GM18505 (cell line): ENCODE measurements around the gene RASA1.

Source experiments
- ATAC-seq: cut with Tn5 transposase; IDR thresholded peaks from one replicate; pipeline ENCODE4 v1.9.1; 2021; ENCODE audit not compliant: unreplicated experiment
- POLR2A ChIP-seq: IDR thresholded peaks from 4 replicates; pipeline ENCODE4 v1.6.1; 2011; ENCODE audit warnings: borderline replicate concordance; ENCODE audit not compliant: insufficient read depth, insufficient read length; ENCODE audit errors: extremely low read depth

Gene RASA1

GRCh38 chr5:87267574-87268125, at the start of gene RASA1:
Gene RASA1, plus strand, starts transcription at chr5:87267883. Its CDS starts 569 bp downstream, at chr5:87268452.
- peak; percentile 87 for TF ChIP-seq POLR2A
- peak; percentile 53 for ATAC-seq

GRCh38 chr5:87229780-87230179, 37.9 kb upstream of the RASA1 start:
- TF ChIP-seq POLR2A = no peak
- no peak for ATAC-seq

GRCh38 chr5:87231037-87231808, 36.5 kb upstream of the RASA1 start:
- peak; percentile 97 for ATAC-seq
- no peak for TF ChIP-seq POLR2A

- no peak for ATAC-seq
- no peak for TF ChIP-seq POLR2A
These were observed 34.5 kb upstream of the RASA1 start for GRCh38 chr5:87233143-87233542.

GRCh38 chr5:87241555-87241954, 26.1 kb upstream of the RASA1 start:
- TF ChIP-seq POLR2A = no peak
- no peak for ATAC-seq

DNA sequence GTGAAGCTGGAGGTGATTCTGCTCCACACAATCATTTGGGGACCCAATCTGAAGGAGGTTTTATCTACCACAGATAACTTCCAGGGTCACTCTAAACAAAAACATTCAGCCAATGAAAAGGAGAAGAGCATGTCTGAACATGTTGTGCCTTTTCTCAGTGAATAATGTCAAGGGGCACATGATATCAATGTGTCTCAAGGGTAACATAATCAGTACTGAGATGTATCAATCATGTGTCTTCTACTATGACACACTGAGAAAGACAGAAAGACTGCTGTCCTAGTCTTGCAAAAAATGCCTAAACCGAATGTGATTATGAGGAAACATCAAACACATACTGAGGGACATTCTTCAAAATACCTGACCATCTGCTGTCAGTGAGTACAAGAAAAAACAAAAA, 25.4 kb upstream of the RASA1 start:
- no peak for ATAC-seq
- TF ChIP-seq POLR2A = no peak

- no peak for TF ChIP-seq POLR2A
- ATAC-seq = no peak
These were observed 24.4 kb upstream of the RASA1 start for GRCh38 chr5:87243161-87243844.

DNA sequence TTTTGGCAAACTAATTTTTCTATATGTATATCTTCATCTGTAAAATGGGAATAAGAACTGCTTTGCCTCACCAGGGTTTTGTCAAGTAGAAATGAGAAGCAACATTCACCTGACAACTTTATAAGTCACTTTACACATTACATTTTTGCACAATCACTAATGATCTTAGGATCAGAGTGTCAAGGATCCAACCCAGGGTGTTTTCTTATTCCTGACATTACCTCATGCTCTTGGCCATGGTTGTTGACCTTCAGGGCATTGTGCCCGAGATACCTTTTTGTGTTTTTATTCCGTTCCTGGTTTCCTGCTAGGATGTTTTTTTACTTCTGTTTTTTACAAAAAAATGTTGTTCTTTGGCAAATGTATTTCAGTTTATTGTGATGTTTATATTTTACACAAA, 22.2 kb upstream of the RASA1 start:
- TF ChIP-seq POLR2A = no peak
- ATAC-seq = no peak

DNA sequence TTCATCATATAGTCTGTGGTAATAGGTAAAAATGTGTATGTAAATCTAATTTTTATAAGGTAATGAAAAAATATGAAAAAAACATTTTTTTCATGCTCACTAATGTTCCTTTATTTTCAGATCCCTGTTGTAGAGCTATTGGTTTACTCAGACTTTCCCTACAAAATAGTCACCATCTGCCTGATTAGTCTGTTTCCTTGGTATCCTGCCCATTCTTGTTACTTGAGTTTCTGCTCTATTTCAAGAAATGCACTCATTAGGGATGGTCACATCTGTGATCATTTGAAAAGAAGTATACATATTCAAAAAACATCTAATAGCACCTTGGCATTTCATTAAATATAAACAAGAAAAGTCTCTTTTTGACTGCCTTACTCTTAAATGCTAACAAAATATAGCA, 21.6 kb upstream of the RASA1 start:
- TF ChIP-seq POLR2A = no peak
- ATAC-seq = no peak

GRCh38 chr5:87252283-87252605, 15.4 kb upstream of the RASA1 start:
- no peak for ATAC-seq
- no peak for TF ChIP-seq POLR2A

DNA sequence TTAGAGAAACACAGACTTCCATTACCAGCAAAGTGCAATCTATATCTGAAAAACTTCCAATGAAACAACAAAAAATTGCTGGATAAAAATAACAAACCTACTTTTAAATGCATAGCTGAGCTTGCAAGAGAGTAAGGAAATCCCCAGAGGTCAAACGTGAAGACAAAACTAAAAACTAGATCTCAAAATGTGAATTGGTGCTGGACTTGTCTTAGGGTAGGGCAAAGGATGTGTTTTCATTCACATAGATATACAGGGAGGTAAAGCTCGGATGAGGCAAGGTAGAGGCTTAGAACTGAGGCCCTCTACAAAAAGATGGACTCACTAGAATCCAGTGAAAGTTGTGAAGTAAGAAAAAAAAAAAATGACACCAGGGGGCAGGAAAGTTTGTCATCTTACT, 13.6 kb upstream of the RASA1 start:
- no peak for TF ChIP-seq POLR2A
- ATAC-seq = no peak

- no peak for ATAC-seq
- TF ChIP-seq POLR2A = no peak
These were observed 9.2 kb upstream of the RASA1 start for GRCh38 chr5:87258507-87258906.

DNA sequence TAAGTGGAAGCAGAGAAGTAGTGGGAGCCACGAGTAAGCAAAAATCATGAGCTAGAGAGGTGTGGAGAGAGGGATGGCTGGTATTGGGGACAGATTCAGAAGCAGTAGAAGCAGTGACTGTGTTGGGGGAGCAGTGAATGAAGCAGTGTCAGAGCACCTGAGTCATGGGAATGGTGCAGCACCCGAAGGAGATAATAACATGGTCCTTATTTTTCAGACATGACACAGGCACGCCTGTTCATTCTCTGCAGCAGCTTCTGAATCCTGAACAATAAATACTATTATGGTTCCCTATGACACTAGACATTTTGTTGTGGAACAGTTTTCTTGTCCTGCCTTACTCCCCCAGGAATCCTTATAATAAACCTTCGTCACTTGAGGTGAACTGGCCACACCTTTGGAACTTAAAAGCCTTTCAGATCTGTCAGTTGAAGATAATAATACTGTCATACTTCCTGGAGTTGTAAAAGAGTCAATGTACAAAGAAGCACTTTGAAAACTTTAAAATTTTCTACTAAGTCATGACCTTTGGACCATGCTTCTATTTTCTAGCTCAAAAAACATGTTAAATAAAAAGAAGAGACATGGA, 7.0 kb upstream of the RASA1 start:
- TF ChIP-seq POLR2A = no peak
- ATAC-seq = no peak

DNA sequence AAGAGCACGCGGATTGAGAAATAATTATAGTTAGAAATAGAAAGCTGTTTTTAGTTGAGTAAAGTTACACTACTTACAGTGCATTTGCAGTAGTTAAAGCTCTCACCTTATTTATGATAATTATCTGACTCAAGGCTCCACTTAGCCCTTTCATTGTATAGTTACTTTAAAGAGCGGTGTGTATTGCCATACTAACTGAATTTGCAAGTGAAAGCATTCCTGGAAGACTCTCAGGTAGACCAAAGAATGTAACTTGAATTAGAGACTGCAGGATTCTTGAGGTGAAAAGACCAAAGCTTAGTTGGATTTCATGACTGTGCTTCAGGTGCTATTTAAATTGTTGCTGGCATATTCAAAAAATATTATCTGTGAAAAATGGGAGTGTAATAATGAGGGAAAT, 4.2 kb upstream of the RASA1 start:
- no peak for ATAC-seq
- TF ChIP-seq POLR2A = no peak

DNA sequence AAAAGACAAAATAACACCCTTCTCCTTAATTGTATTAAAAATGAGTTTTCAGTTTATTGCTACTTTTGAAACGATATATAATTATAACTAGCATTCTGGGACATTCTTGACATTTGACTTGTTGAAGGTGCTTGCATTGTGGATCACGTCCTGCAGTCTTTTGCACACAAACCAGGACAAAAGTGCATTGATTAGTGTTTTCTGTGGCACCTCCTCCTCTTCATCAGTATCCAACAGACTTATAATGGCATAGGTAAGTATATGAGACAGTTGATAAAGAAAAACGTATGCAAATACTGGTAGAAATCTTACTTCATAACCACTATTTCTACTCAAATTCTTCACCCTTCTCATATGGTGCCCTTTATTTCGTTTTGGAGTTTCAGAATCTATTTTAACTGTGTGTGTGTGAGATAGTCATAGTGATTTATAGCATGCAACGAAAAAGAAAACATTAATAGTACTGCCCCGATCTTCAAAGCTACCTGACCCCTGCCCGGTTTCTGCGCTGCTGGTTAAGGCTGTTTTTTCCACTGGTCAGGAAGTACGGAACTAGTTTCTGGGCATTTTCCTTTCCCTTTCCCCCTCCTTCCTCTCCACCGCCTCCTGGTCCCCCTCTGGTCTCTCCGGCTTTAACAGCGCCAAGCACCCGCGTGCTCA, 639 bp upstream of the RASA1 start:
- ATAC-seq = peak; percentile 13
- no peak for TF ChIP-seq POLR2A
